ENCODE measurements around the gene RELL1. TPM values are rescaled to one million over a fixed set of nuclear protein-coding genes. Genes with fewer than 3 reads are reported as not detected.

The RELL1 gene, protein sequence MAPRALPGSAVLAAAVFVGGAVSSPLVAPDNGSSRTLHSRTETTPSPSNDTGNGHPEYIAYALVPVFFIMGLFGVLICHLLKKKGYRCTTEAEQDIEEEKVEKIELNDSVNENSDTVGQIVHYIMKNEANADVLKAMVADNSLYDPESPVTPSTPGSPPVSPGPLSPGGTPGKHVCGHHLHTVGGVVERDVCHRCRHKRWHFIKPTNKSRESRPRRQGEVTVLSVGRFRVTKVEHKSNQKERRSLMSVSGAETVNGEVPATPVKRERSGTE
- total RNA-seq, result 199 and 213 TPM in 2 replicates

DNA sequence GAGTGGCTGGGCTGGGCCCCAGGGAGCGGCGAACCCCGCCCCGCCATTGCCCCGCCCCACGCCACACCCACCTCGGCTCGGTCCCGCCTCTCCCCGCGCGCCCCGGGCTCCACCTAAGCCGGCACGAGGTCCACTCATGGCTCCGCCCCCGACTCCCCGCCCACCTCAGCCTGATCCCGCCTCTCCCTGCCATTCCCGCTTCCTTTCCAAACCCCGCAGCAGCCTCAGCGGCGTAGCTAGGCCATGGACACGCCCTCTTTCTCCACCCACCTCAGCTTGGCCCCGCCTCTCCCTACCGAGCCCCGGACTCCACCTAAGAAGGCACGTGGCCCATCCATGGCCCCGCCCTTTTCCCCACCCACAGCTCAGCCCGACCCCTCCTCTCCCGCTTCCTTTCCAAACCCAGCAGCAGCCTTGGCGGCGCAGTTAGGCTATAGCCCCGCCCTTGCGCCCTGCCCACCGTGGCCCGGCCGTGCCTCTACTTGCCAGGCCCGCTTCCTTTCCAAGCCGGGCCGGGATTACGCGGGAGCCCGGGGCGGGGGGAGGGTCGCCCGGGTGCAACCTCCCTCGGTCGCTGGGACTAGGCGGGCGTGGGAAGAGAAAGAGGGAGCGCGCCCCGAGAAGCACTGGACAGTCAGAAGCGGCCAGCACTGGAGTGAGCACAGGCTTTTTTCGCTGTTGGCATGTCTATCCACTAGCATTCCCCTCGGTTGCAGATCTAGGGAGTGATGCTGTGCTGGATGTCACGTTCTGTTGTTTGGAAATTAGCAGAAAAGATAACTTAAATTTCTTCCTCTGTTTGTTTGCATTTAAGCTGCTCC, at the start of gene RELL1:
Gene RELL1 (minus strand): TSS at position 4 of the 821 bp plus-strand sequence. CDS start 89 bp downstream, outside the sequence.
- DNase-seq (ENCODE audit: extremely low read depth, low read depth, low spot score), result peak; percentile 97

DNA sequence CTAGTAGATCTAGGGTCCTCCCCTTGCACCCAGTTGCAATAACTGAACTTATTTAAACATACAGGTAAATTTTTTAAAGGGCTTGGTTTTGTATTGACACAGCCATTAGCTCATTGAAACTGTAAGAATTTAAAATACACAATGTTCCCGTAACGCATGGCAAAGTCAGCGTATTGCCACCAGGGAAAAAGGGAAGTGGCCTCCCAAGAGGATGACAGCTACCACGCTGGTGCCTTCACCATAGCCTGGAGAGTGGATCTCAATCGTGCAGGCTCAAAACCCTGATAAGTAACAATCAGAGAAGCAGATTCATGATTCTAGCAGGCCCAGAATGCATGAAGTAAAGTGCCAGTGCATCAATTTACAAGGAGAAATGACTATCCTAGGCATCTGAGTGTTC, 49.4 kb upstream of the RELL1 start:
- no peak for DNase-seq (ENCODE audit: extremely low read depth, low read depth, low spot score)

DNA sequence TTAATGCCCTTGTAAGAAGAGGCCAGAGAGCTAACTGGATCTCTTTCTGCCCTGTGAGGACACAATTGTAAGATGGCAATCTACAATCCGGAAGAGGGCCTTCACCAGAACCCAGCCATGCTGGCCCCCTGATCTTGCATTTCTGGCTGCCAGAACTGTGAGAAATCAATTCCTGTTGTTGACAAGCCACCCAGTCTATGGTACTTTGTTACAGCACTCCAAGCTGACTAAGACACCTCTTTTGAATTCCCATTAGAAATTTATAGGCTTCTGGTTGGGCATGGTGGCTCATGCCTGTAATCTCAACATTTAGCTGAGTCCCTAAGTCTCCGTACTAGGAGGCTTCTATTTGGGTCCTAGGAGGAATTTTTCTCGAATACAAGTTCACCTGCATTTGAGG, 48.8 kb upstream of the RELL1 start:
- no peak for DNase-seq (ENCODE audit: extremely low read depth, low read depth, low spot score)

DNA sequence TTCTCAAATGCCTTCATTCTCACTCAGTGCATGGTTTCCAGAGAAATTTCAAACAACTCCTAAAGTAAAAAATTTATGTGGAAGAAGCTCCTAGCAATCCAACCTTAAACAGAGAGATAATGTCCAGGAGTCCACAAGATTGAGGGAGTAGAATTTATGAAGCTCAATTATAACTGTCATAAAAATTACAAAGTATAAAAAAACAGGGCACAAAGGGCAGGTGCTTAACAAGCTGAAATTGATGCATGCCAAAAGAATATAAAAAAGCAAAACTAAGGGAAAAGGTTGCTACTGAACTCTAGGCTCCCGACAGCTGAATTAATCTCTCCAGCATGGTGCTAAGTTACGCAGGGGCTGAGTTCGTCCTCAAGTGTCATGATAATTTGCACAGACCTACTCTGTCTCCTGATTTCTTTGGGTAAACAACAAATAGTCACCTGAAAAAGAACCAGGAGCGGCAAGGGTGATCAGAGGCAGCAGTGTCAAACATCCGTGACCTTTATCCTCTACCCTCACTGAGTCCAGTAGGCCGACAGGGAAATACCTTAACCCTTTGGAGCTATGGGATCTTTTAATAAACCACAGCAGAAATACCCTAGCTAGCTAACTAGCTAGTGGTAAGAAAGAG, 47.2 kb upstream of the RELL1 start:
- no peak for DNase-seq (ENCODE audit: extremely low read depth, low read depth, low spot score)

DNA sequence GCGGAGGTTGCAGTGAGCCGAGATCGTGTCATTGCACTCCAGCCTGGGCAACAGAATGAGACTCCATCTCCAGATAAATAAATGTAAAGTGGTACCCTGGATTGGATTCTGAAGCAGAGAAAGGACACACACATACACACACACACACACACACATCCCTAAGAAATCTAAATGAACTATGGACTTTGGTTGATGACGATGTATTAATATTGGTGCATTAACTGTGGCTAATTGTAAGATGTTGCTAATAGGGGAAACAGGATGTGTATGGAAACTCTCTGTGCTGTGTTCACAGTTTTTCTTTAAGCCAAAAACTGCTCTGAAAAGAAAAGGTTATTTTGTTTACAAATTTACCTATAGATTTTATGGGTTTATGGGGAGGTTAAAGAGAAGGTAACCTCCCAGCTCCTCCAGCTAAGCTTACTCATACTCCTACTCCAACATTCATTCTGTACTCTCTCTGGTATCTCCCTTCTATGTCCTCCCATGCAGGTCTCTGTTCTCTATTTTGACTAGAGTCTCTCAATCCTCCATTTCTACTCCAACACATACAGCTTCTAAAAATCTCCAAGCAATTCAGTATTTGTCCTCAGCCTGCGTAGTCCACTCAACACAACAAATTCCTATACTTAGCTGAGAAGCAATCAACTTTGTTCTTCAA, 46.5 kb upstream of the RELL1 start:
- DNase-seq (ENCODE audit: extremely low read depth, low read depth, low spot score), result no peak

DNA sequence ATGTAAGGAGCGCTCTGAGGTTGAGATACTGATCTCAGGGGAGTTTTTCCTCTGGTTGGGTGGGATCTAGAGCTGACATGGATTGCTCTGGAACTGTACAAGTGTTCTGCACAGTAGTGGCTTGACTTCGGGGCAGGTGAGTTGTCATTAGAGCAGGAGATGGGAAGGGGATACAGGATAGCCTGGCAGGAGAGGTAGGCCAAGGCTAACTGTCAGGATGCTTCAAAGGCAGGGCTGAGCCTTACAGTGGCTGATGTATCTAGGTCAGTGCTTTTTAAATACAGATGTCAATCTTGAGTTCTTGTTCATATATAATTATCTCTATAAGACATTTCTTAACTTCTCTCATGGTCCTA, 43.5 kb upstream of the RELL1 start:
- no peak for DNase-seq (ENCODE audit: extremely low read depth, low read depth, low spot score)

DNA sequence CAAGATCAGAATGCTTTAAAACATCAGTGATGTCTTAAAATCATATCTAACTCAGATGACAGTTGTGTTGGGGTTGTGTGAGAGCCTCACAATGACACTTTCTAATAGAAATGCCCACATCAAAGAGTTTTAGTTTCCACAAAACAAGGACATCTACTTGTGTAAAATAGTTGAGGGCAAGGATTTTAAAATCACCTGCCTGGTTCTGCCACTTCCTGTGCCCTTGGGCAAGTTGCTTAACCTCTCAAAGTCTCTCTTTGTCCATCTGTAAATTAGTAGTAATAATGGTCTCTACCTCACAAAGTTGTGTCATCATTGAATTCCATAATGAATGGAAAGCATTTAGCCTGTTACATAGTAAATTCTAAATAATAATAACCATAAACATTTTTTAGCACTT, 41.9 kb upstream of the RELL1 start:
- DNase-seq (ENCODE audit: extremely low read depth, low read depth, low spot score), result no peak

DNA sequence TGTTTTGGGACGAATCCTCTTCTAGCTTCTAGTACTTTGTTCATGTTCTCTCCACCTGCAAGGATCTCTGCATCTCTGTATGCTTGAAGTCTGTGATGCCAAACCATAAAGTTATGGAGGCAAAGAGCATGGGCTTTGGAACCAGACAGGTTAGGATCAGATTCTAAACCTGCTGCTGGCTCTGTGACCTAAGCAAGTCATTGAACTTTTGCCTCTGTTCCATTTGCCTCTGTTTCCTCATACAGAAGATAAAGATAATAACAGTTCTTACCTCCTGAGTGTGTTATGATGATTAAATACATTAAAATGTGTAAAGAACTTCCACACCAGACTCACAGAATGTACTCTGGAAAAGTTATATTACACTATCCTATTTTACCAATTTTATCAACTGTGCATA, 41.5 kb upstream of the RELL1 start:
- no peak for DNase-seq (ENCODE audit: extremely low read depth, low read depth, low spot score)

DNA sequence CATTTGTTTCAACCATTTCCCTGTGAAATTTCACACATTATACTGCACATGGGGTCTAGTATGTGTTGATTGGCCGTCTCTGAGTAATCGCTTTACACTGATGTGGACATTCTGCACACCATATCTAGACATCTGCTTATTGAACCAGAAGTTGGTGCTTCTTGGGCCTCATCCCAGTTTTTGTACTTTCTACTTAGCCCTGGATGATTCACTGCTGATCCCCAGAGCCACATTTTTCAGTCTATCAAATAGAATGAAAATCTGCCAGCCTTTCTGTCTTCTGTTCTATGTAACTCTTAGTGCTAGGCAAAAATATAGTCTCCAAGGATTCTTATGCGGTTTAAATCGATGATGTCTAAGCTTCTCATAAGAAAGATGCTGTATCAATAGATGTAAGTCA, 40.5 kb upstream of the RELL1 start:
- DNase-seq (ENCODE audit: extremely low read depth, low read depth, low spot score), result no peak

DNA sequence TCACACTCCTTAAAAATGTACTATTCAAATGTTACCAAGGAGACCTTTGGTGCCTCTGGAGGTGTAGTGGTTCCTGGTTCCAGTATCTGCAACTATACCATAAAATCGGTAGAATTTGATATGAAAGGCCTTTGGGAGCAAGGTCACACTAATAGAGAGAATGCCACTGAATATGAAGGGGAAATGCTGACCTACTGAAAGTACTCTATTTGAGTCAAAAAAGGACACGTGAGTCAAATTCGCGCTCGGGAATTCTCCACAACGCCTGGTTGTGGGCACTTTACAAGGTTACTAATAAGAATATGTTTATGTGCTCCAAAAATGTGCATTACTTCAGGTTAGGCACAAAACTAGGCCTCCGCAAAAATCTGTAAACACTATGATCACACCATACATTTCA, 39.5 kb upstream of the RELL1 start:
- DNase-seq (ENCODE audit: extremely low read depth, low read depth, low spot score), result no peak

DNA sequence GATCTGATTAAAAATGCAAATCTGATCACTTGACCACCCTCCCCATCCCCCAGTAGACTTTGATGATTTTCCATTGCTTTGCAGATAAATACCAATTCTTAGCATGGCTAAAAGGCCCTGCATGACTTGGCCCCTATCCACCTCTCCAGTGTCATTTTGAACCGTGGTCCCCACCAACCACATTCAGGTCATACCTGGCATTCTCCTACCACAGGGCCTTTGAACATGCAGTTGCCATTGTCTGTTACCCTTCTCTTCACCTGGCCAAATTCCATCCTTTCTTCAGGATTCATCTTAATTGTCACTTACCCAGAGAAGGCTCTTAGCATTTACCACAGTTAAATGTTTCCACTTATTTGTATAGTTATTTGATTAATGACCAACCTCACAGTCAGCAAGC, 36.9 kb upstream of the RELL1 start:
- no peak for DNase-seq (ENCODE audit: extremely low read depth, low read depth, low spot score)

DNA sequence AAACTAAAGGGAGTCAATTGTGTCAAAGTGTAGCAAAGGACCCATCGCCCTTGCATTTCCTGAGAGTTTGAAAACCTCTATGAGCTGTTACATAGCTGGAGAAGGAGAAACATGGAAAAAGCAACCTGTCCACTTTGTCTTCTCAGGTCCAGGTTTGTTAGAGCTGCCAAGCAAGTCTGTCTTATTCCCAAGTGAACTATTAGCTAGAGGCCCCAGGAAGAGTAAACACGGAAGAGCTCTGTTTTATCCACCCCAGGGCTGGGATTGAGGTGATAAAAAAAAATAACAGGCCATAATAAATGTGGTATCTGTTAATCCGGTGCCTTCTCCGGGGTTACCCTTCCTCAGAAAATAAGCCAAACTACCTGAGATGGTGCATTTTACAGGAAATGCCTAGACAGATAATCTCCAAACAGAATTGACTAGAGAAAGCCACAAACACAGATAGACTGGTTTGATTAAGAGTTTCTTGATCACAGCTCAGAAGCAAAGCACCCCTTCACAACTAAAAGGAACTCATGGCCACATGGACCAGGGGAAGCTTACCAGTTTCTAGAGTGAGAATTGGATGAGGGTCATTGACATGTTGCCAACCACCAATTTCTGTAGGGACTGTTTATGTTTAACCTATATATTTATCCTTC, 35.9 kb upstream of the RELL1 start:
- no peak for DNase-seq (ENCODE audit: extremely low read depth, low read depth, low spot score)

DNA sequence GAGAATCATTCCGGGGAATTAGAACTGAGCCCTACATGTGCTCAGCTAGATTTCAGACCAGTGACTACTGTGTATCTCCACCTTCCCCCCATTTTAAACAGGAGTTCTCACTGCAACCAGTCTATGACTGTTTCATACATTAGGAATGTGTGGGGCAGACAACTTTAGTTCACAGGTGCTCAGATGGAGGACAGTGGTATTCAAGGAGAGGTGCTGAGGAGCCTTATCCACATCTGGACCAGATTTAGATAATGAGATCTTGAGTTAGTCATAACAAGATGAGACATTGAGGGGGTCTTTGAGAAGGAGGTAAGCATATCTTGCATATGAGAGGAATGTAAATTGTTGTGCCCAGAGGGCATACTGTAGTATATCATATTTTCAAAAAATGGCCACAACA, 32.8 kb upstream of the RELL1 start:
- no peak for DNase-seq (ENCODE audit: extremely low read depth, low read depth, low spot score)

DNA sequence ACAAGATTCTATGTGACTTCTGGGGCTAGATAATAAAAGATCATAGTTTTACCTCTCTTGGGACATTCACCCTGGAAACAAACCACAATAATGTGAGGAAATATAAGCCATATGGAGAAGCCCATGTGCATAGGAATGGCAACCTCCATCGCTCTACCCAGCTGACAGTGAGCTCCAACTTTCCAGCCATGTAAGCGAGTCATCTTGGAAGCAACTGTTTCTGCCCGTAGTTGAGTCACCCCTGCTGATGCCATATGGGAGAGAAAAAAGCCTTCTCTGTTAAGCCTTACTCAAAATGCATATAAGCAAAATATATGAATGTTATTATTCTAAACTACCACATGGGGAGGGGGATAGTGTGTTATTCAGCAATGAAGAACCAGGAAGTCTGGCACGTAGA, 31.4 kb upstream of the RELL1 start:
- no peak for DNase-seq (ENCODE audit: extremely low read depth, low read depth, low spot score)

DNA sequence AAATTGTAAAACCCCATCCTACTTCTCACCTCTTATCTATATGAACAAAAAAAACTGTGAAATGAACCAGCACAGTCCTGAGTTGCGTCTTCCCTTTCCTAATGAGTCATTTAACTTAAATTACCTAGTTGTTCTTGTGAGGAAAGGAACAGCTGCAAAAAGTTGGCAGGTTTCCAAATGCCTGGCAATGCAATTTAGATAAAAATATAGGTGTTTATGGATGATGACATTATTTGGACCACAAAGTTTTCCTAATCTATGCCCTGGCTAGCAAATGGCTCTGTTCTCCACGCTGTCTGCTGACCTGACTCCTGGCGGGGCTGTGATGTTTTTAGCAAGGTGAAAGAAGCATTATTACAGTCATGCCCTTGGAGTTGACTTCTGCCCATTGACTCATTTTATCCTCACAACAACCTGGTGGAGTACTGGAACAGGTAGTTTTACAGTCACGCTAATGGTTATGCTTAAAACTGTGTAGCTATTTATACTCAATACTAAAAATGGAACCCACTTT, 29.8 kb upstream of the RELL1 start:
- peak; percentile 48 for DNase-seq (ENCODE audit: extremely low read depth, low read depth, low spot score)

DNA sequence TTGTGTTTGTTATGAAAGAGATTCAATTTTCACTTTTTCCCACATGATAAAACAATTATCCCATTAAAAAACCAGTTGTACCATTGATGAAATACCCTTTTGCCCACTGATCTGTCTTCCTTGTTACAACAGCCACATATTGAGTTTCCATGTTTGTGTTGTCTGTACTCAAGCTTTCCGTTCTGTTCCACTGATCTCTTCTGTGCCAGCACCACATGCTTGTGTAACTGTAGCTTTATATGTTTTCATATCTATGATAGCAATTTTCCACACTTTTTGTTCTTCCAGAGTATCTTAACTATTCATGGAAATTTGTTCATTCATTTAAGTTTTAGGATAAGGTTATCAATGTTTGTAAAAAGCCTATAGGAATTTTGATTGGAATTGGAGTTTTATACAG, 24.3 kb upstream of the RELL1 start:
- DNase-seq (ENCODE audit: extremely low read depth, low read depth, low spot score), result no peak

DNA sequence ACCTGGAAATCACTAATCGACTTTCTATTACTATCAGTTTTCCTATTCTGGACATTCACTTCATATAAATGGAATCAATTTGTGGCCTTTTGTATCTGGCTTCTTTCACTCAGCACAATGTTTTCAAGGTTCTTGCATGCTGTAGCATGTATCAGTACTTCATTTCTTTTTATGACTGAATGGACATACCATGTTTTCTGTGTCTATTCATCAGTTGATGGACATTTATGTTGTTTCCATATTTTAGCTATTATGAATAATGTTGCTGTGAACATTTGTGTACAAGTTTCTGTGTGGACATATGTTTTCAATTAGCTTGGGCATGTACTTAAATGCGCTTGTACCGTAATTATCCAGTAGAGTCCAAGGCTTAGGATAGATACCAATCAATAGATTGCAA, 19.9 kb upstream of the RELL1 start:
- DNase-seq (ENCODE audit: extremely low read depth, low read depth, low spot score), result no peak

DNA sequence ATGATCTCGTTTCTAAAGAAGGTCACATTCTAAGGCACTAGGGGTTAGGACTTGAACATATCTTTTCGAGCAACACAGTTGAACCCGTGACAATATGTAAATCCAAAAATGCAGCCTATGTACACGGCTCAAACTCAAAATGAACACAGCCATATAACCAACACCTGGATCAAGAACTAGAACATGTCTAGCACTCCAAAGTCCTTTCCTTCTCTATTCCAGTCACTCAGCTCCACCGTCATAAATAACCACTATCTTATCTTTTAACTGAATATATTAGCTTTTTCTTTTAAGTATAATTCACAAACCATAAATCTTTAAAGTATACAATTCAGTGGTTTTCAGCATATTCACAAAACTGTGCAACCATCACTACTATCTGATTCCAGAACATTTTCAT, 19.4 kb upstream of the RELL1 start:
- DNase-seq (ENCODE audit: extremely low read depth, low read depth, low spot score), result no peak

DNA sequence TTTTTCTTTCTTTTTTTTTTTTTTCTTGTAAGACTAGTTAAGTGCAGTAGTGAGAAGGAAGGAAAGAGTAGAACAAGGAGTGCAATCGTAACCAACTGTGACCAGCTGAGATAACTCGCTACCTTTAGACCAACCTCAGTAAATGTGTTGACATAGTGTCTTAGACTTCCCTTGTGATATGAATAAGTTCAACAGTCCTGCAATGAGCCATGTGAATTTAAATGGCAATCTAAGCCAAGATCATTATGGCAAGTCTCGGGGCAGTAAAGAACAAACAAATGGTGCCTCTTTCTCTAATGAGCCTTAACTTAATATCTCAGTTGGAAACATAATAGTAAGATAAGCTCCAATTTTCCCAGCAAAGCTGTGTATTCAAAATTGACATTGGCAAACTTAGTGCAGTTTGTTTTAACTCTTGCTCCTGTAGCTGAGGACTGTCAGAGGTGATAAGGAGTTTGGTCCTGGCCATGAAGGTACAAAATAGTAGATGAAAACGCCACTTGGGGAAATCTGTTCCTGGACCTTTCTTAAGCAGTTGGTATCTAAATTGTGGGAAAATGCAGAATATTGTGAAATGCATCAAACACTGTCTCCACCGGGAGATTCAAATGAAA, 13.8 kb upstream of the RELL1 start:
- no peak for DNase-seq (ENCODE audit: extremely low read depth, low read depth, low spot score)

DNA sequence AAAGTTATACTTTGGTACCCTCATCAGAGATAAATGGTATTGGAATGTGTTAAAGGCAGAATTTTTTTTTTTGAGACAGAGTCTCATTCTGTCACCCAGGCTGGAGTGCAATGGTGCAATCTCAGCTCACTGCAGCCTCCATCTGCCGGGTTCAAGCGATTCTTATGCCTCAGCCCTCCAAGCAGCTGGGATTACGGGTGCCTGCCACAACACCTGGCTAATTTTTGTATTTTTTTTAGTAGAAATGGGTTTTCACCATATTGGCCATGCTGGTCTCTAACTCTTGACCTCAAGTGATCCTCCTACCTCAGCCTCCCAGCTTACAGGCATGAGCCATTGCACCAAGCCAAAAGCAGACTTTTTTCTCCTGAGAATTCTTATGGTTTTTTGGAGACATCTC, 11.4 kb upstream of the RELL1 start:
- DNase-seq (ENCODE audit: extremely low read depth, low read depth, low spot score), result no peak
